HEK293T (cell line): ENCODE measurements around the gene MMUT.
"Not testable (repeated sequence)": the region's sequence is repeated elsewhere in the genome, so short reads cannot be mapped to it uniquely, and the experiment has no call there.

Source experiments
- CTCF ChIA-PET: fragments of 350-600 bp; formaldehyde crosslinking; extraction: SDS; loops from one replicate; lab custom pipeline; 2021; ENCODE audit warnings: antibody characterized with exemption, inconsistent platforms; lab: Yijun Ruan, JAX
- POLR2A ChIA-PET: fragments of 350-600 bp; formaldehyde crosslinking; extraction: SDS; loops from one replicate; lab custom pipeline; 2020; ENCODE audit warnings: antibody characterized with exemption, inconsistent platforms; lab: Yijun Ruan, JAX
- DNase-seq: peaks from one replicate; pipeline ENCODE4 v3.0.0; 2012; ENCODE audit warnings: mixed read lengths; ENCODE audit errors: extremely low spot score
- ARNT ChIP-seq: fragments of 450-650 bp; IDR thresholded peaks from 2 replicates; pipeline ENCODE4 v1.6.1; 2017; ENCODE audit warnings: mild to moderate bottlenecking
- BHLHE40 ChIP-seq: fragments of 450-650 bp; IDR thresholded peaks from 2 replicates; pipeline ENCODE4 v1.6.1; 2016; ENCODE audit warnings: mild to moderate bottlenecking, moderate library complexity, borderline replicate concordance
- CTBP1 ChIP-seq: fragments of 450-650 bp; IDR thresholded peaks from 2 replicates; pipeline ENCODE4 v1.6.1; 2016; ENCODE audit warnings: borderline replicate concordance
- ELF4 ChIP-seq: fragments of 450-650 bp; IDR thresholded peaks from 2 replicates; pipeline ENCODE4 v1.6.1; 2017; ENCODE audit warnings: antibody characterized with exemption
- FOXA1 ChIP-seq: fragments of 450-650 bp; IDR thresholded peaks from 2 replicates; pipeline ENCODE4 v1.6.1; 2016; ENCODE audit warnings: mild to moderate bottlenecking
- FOXK2 ChIP-seq: fragments of 450-650 bp; IDR thresholded peaks from 2 replicates; pipeline ENCODE4 v1.6.1; 2016; ENCODE audit warnings: mild to moderate bottlenecking
- FOXM1 ChIP-seq: fragments of 450-650 bp; IDR thresholded peaks from 2 replicates; pipeline ENCODE4 v1.6.1; 2017; ENCODE audit warnings: mild to moderate bottlenecking, borderline replicate concordance
- HDGF ChIP-seq: fragments of 450-650 bp; IDR thresholded peaks from 2 replicates; pipeline ENCODE4 v1.6.1; 2017; ENCODE audit warnings: antibody characterized with exemption, borderline replicate concordance
- L3MBTL2 ChIP-seq: fragments of 450-650 bp; conservative IDR thresholded peaks from 2 replicates; pipeline ENCODE4 v1.6.1; 2016; ENCODE audit warnings: mild to moderate bottlenecking
- LEF1 ChIP-seq: fragments of 450-650 bp; IDR thresholded peaks from 2 replicates; pipeline ENCODE4 v1.6.1; 2017; ENCODE audit warnings: mild to moderate bottlenecking, borderline replicate concordance
- NFRKB ChIP-seq: fragments of 450-650 bp; IDR thresholded peaks from 2 replicates; pipeline ENCODE4 v1.6.1; 2016; ENCODE audit warnings: mild to moderate bottlenecking, moderate library complexity
- PKNOX1 ChIP-seq: fragments of 450-650 bp; IDR thresholded peaks from 2 replicates; pipeline ENCODE4 v1.6.1; 2016
- SP1 ChIP-seq: fragments of 450-650 bp; IDR thresholded peaks from 2 replicates; pipeline ENCODE4 v1.6.1; 2017
- SUZ12 ChIP-seq: fragments of 450-650 bp; IDR thresholded peaks from 2 replicates; pipeline ENCODE4 v1.6.1; 2016; ENCODE audit warnings: mild to moderate bottlenecking
- TARDBP ChIP-seq: fragments of 450-650 bp; IDR thresholded peaks from 2 replicates; pipeline ENCODE4 v1.6.1; 2016
- ZNF384 ChIP-seq: fragments of 450-650 bp; IDR thresholded peaks from 2 replicates; pipeline ENCODE4 v1.6.1; 2016

Gene MMUT

GRCh38 chr6:49497304-49497703, 34.3 kb upstream of the MMUT start:
- TF ChIP-seq FOXA1 (no peak), FOXK2 (no peak), PKNOX1 (no peak), SUZ12 (no peak), NFRKB (no peak), FOXM1 (no peak), HDGF (no peak), LEF1 (no peak), L3MBTL2 (no peak), ZNF384 (no peak), CTBP1 (no peak), TARDBP (no peak), SP1 (no peak), ELF4 (no peak), BHLHE40 (no peak), ARNT (no peak)
- POLR2A ChIA-PET, result no interaction called here
- CTCF ChIA-PET, result no interaction called here
- no peak for DNase-seq

GRCh38 chr6:49490633-49491032, 27.6 kb upstream of the MMUT start:
- no peak for DNase-seq
- TF ChIP-seq BHLHE40 (no peak), CTBP1 (no peak), NFRKB (no peak), SP1 (no peak), TARDBP (no peak), L3MBTL2 (no peak), SUZ12 (no peak), LEF1 (no peak), FOXA1 (no peak), ELF4 (no peak), HDGF (no peak), ZNF384 (no peak), FOXM1 (no peak), ARNT (no peak), PKNOX1 (no peak)
- ChIA-PET POLR2A (no interaction called here), CTCF (no interaction called here)

DNA sequence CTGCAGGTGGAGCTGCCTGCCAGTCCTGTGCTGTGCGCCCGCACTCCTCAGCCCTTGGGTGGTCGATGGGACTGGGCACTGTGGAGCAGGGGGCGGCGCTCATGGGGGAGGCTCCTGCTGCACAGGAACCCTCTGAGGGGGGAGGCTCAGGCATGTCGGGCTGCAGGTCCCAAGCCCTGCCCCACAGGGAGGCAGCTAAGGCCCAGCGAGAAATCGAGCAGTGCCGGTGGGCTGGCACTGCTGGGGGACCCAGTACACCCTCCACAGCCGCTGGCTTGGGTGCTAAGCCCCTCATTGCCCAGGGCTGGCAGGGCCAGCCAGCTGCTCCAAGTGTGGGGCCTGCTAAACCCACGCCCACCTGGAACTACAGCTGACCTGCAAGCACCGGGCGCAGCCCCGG, 20.3 kb upstream of the MMUT start:
- DNase-seq, POLR2A ChIA-PET, CTCF ChIA-PET: not testable (repeated sequence)

GRCh38 chr6:49481846-49482245, 18.8 kb upstream of the MMUT start:
- DNase-seq, CTCF ChIA-PET, POLR2A ChIA-PET: not testable (repeated sequence)

- no peak for DNase-seq
- ChIA-PET CTCF (no interaction called here), POLR2A (no interaction called here)
- no peak for TF ChIP-seq NFRKB
- no peak for TF ChIP-seq FOXA1
- TF ChIP-seq BHLHE40, result no peak
- TF ChIP-seq SUZ12, result no peak
- TF ChIP-seq CTBP1, result no peak
- no peak for TF ChIP-seq ZNF384
- TF ChIP-seq PKNOX1, result no peak
- TF ChIP-seq HDGF, result no peak
- TF ChIP-seq ELF4, result no peak
- no peak for TF ChIP-seq SP1
Observed at GRCh38 chr6:49479308-49479970, 16.4 kb upstream of the MMUT start.

- POLR2A ChIA-PET, DNase-seq, CTCF ChIA-PET: not testable (repeated sequence)
Observed at GRCh38 chr6:49476564-49476963, 13.5 kb upstream of the MMUT start.

DNA sequence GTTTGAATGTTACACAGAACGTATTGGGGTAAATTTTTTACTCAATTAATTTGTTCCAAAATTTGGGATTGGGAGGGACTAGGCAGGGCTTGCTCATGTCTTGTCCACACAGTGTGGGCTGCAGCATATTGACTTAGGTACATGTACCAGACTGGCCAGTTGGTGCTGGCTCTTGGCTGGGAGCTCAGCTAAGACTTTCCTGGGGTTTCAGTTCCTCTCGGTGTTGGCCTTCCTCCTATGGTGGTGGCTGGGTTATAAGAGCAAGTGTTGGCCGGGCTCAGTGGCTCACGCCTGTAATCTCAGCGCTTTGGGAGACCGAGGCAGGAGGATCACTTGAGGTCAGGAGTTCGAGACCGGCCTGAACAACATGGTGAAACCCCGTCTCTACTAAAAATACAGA, 5.0 kb upstream of the MMUT start:
- ChIA-PET CTCF (no interaction called here), POLR2A (no interaction called here)
- no peak for DNase-seq
- no peak for TF ChIP-seq BHLHE40
- no peak for TF ChIP-seq L3MBTL2
- no peak for TF ChIP-seq CTBP1
- TF ChIP-seq LEF1, result no peak
- no peak for TF ChIP-seq FOXK2
- no peak for TF ChIP-seq NFRKB
- TF ChIP-seq FOXA1, result no peak
- TF ChIP-seq FOXM1, result no peak
- TF ChIP-seq SUZ12, result no peak
- no peak for TF ChIP-seq SP1
- no peak for TF ChIP-seq TARDBP
- TF ChIP-seq HDGF, result no peak
- TF ChIP-seq ARNT, result no peak
- no peak for TF ChIP-seq ELF4
- TF ChIP-seq ZNF384, result no peak
- TF ChIP-seq PKNOX1, result no peak
